K562 (cell line): ENCODE data around the gene PREB.

Experiments used
- FOXJ3 ChIP-seq: sonication (generic); formaldehyde crosslinking; IDR thresholded peaks from 2 replicates; pipeline ENCODE4 v1.4.0; 2020; ENCODE audit warnings: mild to moderate bottlenecking, missing genetic modification reagents
- GATAD2B ChIP-seq: fragments of 450-650 bp; IDR thresholded peaks from 2 replicates; pipeline ENCODE4 v1.6.1; 2017; ENCODE audit warnings: mild to moderate bottlenecking, borderline replicate concordance
- HNRNPLL ChIP-seq: fragments of 200-400 bp; formaldehyde crosslinking; IDR thresholded peaks from 2 replicates; pipeline ENCODE4 v1.6.1; 2017; ENCODE audit warnings: low read length, low read depth, mild to moderate bottlenecking; ENCODE audit not compliant: poor library complexity, severe bottlenecking
- NCOR1 ChIP-seq: fragments of 450-650 bp; IDR thresholded peaks from 2 replicates; pipeline ENCODE4 v1.6.1; 2016; ENCODE audit warnings: mild to moderate bottlenecking, moderate library complexity
- NR2C2 ChIP-seq, 2 experiments: fragments of 200-800 bp in 1 of 2; sonication (Bioruptor generic) in 1 of 2; sonication (generic) in 1 of 2; formaldehyde crosslinking in 1 of 2; IDR thresholded peaks; 2 replicates each; pipeline versions ENCODE4 v1.6.1 to v1.8.0; 2016 to 2022; ENCODE audit warnings: mild to moderate bottlenecking in 1 of 2, missing compliant biosample characterization in 1 of 2, missing genetic modification characterization in 1 of 2, missing genetic modification reagents in 1 of 2
- ZNF23 ChIP-seq: fragments of 250-450 bp; sonication (Bioruptor Pico); IDR thresholded peaks from 2 replicates; pipeline ENCODE4 v1.4.0; 2020; ENCODE audit warnings: mild to moderate bottlenecking
- ZNF318 ChIP-seq, 2 experiments: fragments of 450-650 bp; IDR thresholded peaks; 2 replicates each; pipeline ENCODE4 v1.6.1; 2016; ENCODE audit warnings: mild to moderate bottlenecking in 2 of 2, borderline replicate concordance in 1 of 2, low read depth in 1 of 2, moderate library complexity in 1 of 2
- ZNF431 ChIP-seq: sonication (generic); formaldehyde crosslinking; IDR thresholded peaks from 2 replicates; pipeline ENCODE4 v1.8.0; 2022; ENCODE audit warnings: mild to moderate bottlenecking, missing genetic modification reagents
- TF ChIP-seq, protein P1 (sequence below), 3 experiments: IDR thresholded peaks in 2 of 3; conservative IDR thresholded peaks in 1 of 3; 2 replicates each; pipeline ENCODE4 v1.5.1; 2011 to 2012; ENCODE audit warnings: low read length in 3 of 3, mild to moderate bottlenecking in 3 of 3, control low read depth in 2 of 3, improper control_type of control experiment in 1 of 3, inconsistent platforms in 1 of 3, low read depth in 1 of 3, mixed read lengths in 1 of 3, moderate library complexity in 1 of 3; ENCODE audit not compliant: insufficient read depth in 2 of 3
- TF ChIP-seq, protein P2 (sequence below): sonication (generic); formaldehyde crosslinking; IDR thresholded peaks from 2 replicates; pipeline ENCODE4 v1.8.0; 2022; ENCODE audit warnings: mild to moderate bottlenecking, missing genetic modification reagents

GRCh38 chr2:27155069-27155520, 20.7 kb upstream of the PREB start:
- TF ChIP-seq, protein P1, sequence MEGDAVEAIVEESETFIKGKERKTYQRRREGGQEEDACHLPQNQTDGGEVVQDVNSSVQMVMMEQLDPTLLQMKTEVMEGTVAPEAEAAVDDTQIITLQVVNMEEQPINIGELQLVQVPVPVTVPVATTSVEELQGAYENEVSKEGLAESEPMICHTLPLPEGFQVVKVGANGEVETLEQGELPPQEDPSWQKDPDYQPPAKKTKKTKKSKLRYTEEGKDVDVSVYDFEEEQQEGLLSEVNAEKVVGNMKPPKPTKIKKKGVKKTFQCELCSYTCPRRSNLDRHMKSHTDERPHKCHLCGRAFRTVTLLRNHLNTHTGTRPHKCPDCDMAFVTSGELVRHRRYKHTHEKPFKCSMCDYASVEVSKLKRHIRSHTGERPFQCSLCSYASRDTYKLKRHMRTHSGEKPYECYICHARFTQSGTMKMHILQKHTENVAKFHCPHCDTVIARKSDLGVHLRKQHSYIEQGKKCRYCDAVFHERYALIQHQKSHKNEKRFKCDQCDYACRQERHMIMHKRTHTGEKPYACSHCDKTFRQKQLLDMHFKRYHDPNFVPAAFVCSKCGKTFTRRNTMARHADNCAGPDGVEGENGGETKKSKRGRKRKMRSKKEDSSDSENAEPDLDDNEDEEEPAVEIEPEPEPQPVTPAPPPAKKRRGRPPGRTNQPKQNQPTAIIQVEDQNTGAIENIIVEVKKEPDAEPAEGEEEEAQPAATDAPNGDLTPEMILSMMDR (IDR thresholded peaks at IDR 0.05 in 2 of 3, conservative IDR thresholded peaks at IDR 0.05 in 1 of 3; ENCODE audit: insufficient read depth in 2 of 3, low read depth in 1 of 3, low read length in 3 of 3): no peak
- TF ChIP-seq ZNF23 (no peak), FOXJ3 (CRISPR knock-in tag) (no peak), ZNF318 (IDR thresholded peaks at IDR 0.05; ENCODE audit: borderline replicate concordance in 1 of 2, low read depth in 1 of 2) (no peak), ZNF431 (CRISPR knock-in tag) (no peak), NCOR1 (no peak), HNRNPLL (no peak), GATAD2B (no peak), NR2C2 (CRISPR knock-in tag; IDR thresholded peaks at IDR 0.05) (no peak), NR2C2 (tag; IDR thresholded peaks at IDR 0.05) (no peak)
- TF ChIP-seq, protein P2, sequence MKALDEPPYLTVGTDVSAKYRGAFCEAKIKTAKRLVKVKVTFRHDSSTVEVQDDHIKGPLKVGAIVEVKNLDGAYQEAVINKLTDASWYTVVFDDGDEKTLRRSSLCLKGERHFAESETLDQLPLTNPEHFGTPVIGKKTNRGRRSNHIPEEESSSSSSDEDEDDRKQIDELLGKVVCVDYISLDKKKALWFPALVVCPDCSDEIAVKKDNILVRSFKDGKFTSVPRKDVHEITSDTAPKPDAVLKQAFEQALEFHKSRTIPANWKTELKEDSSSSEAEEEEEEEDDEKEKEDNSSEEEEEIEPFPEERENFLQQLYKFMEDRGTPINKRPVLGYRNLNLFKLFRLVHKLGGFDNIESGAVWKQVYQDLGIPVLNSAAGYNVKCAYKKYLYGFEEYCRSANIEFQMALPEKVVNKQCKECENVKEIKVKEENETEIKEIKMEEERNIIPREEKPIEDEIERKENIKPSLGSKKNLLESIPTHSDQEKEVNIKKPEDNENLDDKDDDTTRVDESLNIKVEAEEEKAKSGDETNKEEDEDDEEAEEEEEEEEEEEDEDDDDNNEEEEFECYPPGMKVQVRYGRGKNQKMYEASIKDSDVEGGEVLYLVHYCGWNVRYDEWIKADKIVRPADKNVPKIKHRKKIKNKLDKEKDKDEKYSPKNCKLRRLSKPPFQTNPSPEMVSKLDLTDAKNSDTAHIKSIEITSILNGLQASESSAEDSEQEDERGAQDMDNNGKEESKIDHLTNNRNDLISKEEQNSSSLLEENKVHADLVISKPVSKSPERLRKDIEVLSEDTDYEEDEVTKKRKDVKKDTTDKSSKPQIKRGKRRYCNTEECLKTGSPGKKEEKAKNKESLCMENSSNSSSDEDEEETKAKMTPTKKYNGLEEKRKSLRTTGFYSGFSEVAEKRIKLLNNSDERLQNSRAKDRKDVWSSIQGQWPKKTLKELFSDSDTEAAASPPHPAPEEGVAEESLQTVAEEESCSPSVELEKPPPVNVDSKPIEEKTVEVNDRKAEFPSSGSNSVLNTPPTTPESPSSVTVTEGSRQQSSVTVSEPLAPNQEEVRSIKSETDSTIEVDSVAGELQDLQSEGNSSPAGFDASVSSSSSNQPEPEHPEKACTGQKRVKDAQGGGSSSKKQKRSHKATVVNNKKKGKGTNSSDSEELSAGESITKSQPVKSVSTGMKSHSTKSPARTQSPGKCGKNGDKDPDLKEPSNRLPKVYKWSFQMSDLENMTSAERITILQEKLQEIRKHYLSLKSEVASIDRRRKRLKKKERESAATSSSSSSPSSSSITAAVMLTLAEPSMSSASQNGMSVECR (CRISPR knock-in tag): no peak
